Neuron (in vitro differentiated cells): Measurements from ENCODE around the gene CX3CL1.

Source experiments
- H2AFZ ChIP-seq: one replicate; pipeline ENCODE4 v1.6.1; 2013; ENCODE audit warnings: low read depth, mild to moderate bottlenecking, inconsistent platforms, low read length, moderate library complexity
- H3K27me3 ChIP-seq: one replicate; pipeline ENCODE4 v1.6.1; 2013; ENCODE audit warnings: low read length; ENCODE audit not compliant: insufficient read depth
- H3K36me3 ChIP-seq: one replicate; pipeline ENCODE4 v1.6.1; 2013; ENCODE audit warnings: low read length; ENCODE audit not compliant: insufficient read depth
- H3K4me1 ChIP-seq: one replicate; pipeline ENCODE4 v1.6.1; 2013; ENCODE audit warnings: low read length; ENCODE audit not compliant: insufficient read depth
- H3K4me3 ChIP-seq: 2 replicates; pipeline ENCODE4 v1.5.1; 2013; ENCODE audit warnings: mild to moderate bottlenecking, low read length, moderate library complexity
- H3K9me3 ChIP-seq: one replicate; pipeline ENCODE4 v1.6.1; 2013; ENCODE audit warnings: low read length

CX3CL1 gene

DNA sequence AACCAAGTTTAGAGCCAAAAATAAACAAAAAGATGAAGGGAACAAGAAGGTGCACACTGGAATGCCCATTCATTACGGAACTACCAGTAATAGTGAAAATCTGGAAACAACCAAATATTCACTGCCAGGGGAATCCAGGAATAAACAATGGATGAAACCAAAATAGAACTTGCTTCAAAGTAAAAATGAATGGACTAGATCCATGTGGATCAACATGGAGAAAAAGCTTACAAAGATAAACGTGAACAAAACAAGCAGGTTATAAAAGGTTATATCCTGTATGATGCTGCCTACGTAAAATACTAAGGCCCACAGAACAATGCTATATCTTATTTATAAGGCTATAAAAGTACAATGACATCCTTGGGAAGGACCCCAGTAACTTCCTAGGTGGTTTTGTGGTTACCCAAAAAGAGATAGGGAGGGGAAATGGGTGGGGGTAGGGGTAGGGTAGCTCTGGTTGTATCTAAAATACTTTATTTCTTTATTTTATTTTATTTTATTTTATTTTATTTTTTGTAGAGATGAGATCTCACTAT lies 26.6 kb upstream of the CX3CL1 start:
- H3K36me3 ChIP-seq: no peaks in the 10 kb centered on the region
- H3K27me3 ChIP-seq: no peaks in the 10 kb centered on the region
- no peak overlapping the region for H3K4me3 ChIP-seq
- H3K9me3 ChIP-seq: no peaks in the 10 kb centered on the region
- no peaks in the 10 kb centered on the region for H3K4me1 ChIP-seq
- no peak overlapping the region for H2AFZ ChIP-seq

GRCh38 chr16:57347858-57348257 lies 24.4 kb upstream of the CX3CL1 start:
- Histone ChIP-seq H2AFZ (no peak overlapping the region), H3K4me1 (no peaks in the 10 kb centered on the region), H3K4me3 (no peak overlapping the region), H3K36me3 (no peaks in the 10 kb centered on the region), H3K27me3 (no peaks in the 10 kb centered on the region), H3K9me3 (no peaks in the 10 kb centered on the region)

DNA sequence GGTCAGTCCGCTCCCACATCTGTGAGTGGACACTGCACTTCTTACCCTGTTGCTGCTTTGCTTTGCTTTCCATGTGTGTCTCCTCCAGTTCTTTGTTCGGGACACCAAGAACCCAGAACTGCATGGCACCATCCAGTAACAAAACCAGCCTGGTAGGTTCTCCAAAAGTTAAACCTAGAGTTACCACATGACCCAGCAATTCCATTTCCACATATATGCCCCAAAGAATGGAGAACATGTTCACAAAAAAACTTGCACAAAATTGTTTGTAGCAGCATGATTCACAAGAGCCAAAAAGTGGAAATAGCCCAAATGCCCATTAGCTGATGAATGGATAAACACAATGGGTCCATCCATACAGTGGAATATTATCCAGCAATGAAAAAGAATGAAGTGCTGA lies 24.0 kb upstream of the CX3CL1 start:
- no peaks in the 10 kb centered on the region for H3K27me3 ChIP-seq
- H3K36me3 ChIP-seq: no peaks in the 10 kb centered on the region
- no peaks in the 10 kb centered on the region for H3K9me3 ChIP-seq
- no peak overlapping the region for H2AFZ ChIP-seq
- no peak overlapping the region for H3K4me3 ChIP-seq
- H3K4me1 ChIP-seq: no peaks in the 10 kb centered on the region

- H3K4me3 ChIP-seq: no peak overlapping the region
- no peak overlapping the region for H2AFZ ChIP-seq
- no peaks in the 10 kb centered on the region for H3K36me3 ChIP-seq
- no peaks in the 10 kb centered on the region for H3K27me3 ChIP-seq
- H3K4me1 ChIP-seq: no peaks in the 10 kb centered on the region
- no peaks in the 10 kb centered on the region for H3K9me3 ChIP-seq
These were observed 22.9 kb upstream of the CX3CL1 start for GRCh38 chr16:57349212-57350031.

GRCh38 chr16:57352636-57353047 lies 19.6 kb upstream of the CX3CL1 start:
- Histone ChIP-seq H3K4me3 (no peak overlapping the region), H3K4me1 (no peaks in the 10 kb centered on the region)

GRCh38 chr16:57354311-57354710 lies 18.0 kb upstream of the CX3CL1 start:
- no peaks in the 10 kb centered on the region for H3K36me3 ChIP-seq

More at GRCh38 chr16:57352636-57353047, 19.6 kb upstream of the CX3CL1 start:
- H2AFZ ChIP-seq: no peak overlapping the region
- no peaks in the 10 kb centered on the region for H3K36me3 ChIP-seq
- H3K9me3 ChIP-seq: no peaks in the 10 kb centered on the region
- H3K27me3 ChIP-seq: no peaks in the 10 kb centered on the region

GRCh38 chr16:57355898-57356414 lies 16.3 kb upstream of the CX3CL1 start:
- H3K4me3 ChIP-seq: no peak overlapping the region
- H3K36me3 ChIP-seq: no peaks in the 10 kb centered on the region
- no peak overlapping the region for H2AFZ ChIP-seq
- peaks cover 3% of the 10 kb centered on the region for H3K27me3 ChIP-seq
- H3K9me3 ChIP-seq: no peaks in the 10 kb centered on the region
- no peaks in the 10 kb centered on the region for H3K4me1 ChIP-seq

More at GRCh38 chr16:57354311-57354710, 18.0 kb upstream of the CX3CL1 start:
- no peak overlapping the region for H3K4me3 ChIP-seq
- no peak overlapping the region for H2AFZ ChIP-seq
- no peaks in the 10 kb centered on the region for H3K4me1 ChIP-seq
- H3K27me3 ChIP-seq: peaks cover 3% of the 10 kb centered on the region
- H3K9me3 ChIP-seq: no peaks in the 10 kb centered on the region

- H2AFZ ChIP-seq: no peak overlapping the region
- no peak overlapping the region for H3K4me3 ChIP-seq
- H3K9me3 ChIP-seq: no peaks in the 10 kb centered on the region
- no peaks in the 10 kb centered on the region for H3K4me1 ChIP-seq
- H3K36me3 ChIP-seq: no peaks in the 10 kb centered on the region
- peaks cover 7% of the 10 kb centered on the region for H3K27me3 ChIP-seq
These were observed 15.7 kb upstream of the CX3CL1 start for GRCh38 chr16:57356547-57356946.

GRCh38 chr16:57357330-57358085 lies 14.8 kb upstream of the CX3CL1 start:
- H3K9me3 ChIP-seq: no peaks in the 10 kb centered on the region
- H3K27me3 ChIP-seq: peaks cover 7% of the 10 kb centered on the region
- no peaks in the 10 kb centered on the region for H3K4me1 ChIP-seq
- no peaks in the 10 kb centered on the region for H3K36me3 ChIP-seq
- H3K4me3 ChIP-seq: no peak overlapping the region
- no peak overlapping the region for H2AFZ ChIP-seq

DNA sequence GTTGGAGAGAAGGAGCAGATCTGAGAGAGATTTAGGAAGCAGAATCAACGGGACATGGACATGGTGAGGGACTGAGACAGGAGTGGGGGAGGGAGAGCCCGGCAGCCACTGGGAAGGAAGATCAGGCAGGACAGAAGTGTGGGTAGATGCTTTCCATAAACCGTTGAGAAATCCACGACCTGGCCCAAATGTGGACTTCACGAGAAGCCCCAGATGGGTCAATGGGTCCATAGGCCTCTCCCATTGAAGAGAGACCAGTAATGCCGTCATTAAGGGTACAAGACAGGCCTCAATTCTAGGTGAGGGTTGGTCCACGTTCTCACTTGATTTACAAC lies 14.2 kb upstream of the CX3CL1 start:
- H3K36me3 ChIP-seq: no peaks in the 10 kb centered on the region
- no peak overlapping the region for H2AFZ ChIP-seq
- H3K4me3 ChIP-seq: no peak overlapping the region
- no peaks in the 10 kb centered on the region for H3K9me3 ChIP-seq
- no peaks in the 10 kb centered on the region for H3K4me1 ChIP-seq
- peaks cover 10% of the 10 kb centered on the region for H3K27me3 ChIP-seq

- no peaks in the 10 kb centered on the region for H3K36me3 ChIP-seq
- no peaks in the 10 kb centered on the region for H3K4me1 ChIP-seq
- peaks cover 14% of the 10 kb centered on the region for H3K27me3 ChIP-seq
- H2AFZ ChIP-seq: no peak within 1 kb of the TSS
- H3K4me3 ChIP-seq: no peak within 1 kb of the TSS
- no peaks in the 10 kb centered on the region for H3K9me3 ChIP-seq
These were observed 13.7 kb upstream of the CX3CL1 start, which contains the start of gene CCL22 for GRCh38 chr16:57358527-57359095. Gene CCL22, plus strand, starts transcription at chr16:57358783. Its CDS starts 34 bp downstream, at chr16:57358817.

- H3K4me3 ChIP-seq: no peak overlapping the region
- no peaks in the 10 kb centered on the region for H3K36me3 ChIP-seq
- H3K27me3 ChIP-seq: peaks cover 20% of the 10 kb centered on the region
- no peak overlapping the region for H2AFZ ChIP-seq
- H3K4me1 ChIP-seq: no peaks in the 10 kb centered on the region
- no peaks in the 10 kb centered on the region for H3K9me3 ChIP-seq
These were observed 11.9 kb upstream of the CX3CL1 start for GRCh38 chr16:57360321-57360935.
